GM12873 (cell line): ENCODE measurements around the gene TC2N.

ENCODE experiments used
- TF ChIP-seq, protein P1 (sequence below): IDR thresholded peaks from 2 replicates; pipeline ENCODE4 v1.5.1; 2012; ENCODE audit warnings: low read depth, mild to moderate bottlenecking, moderate library complexity, low read length, control low read depth; ENCODE audit not compliant: insufficient read depth; ENCODE audit errors: missing control alignments

The TC2N gene

DNA sequence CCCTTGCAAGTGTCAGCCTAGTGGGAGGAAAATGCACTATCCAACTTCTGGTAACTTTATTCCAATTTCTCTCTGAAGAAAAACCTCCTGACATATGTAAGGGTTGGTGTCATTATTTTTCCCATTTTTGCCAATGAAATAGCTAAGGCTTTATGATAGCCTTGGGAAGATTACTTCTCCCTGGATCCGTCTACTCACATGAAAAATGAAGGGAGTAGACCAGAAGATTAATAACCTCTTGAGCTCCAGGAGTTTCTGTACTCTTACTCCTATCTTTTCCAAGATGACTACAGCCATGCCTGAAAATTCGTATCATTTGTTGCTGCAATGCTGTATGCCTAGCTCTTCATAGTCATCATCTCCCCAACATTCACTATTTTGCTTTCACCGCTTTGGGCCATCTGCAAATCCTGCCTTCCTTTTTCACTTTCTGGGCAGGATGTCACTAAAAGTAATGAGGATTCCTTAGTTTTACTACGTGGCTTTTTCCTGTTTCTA lies 18.8 kb downstream of the TC2N start:
- TF ChIP-seq, protein P1, sequence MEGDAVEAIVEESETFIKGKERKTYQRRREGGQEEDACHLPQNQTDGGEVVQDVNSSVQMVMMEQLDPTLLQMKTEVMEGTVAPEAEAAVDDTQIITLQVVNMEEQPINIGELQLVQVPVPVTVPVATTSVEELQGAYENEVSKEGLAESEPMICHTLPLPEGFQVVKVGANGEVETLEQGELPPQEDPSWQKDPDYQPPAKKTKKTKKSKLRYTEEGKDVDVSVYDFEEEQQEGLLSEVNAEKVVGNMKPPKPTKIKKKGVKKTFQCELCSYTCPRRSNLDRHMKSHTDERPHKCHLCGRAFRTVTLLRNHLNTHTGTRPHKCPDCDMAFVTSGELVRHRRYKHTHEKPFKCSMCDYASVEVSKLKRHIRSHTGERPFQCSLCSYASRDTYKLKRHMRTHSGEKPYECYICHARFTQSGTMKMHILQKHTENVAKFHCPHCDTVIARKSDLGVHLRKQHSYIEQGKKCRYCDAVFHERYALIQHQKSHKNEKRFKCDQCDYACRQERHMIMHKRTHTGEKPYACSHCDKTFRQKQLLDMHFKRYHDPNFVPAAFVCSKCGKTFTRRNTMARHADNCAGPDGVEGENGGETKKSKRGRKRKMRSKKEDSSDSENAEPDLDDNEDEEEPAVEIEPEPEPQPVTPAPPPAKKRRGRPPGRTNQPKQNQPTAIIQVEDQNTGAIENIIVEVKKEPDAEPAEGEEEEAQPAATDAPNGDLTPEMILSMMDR: no peak

DNA sequence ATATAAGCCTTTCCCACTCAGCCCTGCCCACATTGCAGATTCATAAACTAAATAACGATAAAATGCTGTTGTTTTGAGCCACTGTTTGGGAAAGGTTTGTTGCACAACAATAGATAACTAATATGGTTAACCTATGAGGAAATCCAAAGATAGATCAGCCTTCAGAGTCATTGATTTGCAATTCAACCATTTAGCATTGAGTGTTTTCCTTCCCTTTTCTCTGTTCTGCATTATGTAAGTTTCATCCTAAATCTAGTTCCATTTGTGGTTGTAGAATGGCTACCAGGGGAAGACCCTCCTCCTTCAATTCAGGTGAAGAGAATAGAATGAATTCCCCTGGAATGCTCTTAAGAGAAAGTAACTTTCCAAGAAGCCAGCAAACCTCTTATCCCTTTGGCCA lies 19.6 kb downstream of the TC2N start:
- TF ChIP-seq, protein P1: no peak

DNA sequence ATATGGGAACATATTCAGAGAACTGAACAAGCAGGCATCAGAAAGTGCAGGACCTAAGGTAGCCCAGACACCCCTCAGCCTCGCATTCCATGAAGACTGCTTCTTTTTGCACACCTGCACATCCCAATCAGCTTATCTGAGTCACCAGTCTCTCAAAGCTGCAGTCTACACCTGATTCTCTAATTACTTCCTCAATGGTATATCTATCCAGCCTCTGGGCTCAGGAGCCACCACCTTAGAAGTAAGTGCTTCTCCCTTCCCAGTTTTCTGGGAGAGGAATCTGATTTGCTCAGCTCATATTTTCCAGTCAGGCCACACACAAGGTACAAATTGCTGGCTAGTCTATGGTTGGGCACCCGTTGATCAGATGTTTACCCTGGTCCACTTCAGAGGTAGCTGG lies 21.7 kb downstream of the TC2N start:
- TF ChIP-seq, protein P1: no peak

DNA sequence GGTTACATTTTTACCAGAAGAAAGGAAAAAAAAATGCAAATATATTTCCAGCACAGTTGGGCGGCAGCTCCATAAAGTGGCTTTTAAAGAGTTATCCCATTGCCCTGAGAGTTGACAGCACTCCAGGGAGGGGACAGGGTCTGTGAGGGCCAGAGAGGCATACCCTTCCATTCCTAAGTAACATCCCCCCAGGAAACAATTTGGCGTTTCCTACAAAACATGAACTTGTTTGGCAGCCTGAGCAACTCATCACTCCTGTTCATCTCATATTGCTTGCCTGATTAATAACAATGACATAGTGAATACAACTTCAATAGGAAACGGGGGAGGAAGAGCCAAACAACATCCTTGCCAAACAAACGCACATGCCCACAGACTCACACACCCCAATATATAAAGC lies 23.3 kb downstream of the TC2N start:
- TF ChIP-seq, protein P1: no peak

DNA sequence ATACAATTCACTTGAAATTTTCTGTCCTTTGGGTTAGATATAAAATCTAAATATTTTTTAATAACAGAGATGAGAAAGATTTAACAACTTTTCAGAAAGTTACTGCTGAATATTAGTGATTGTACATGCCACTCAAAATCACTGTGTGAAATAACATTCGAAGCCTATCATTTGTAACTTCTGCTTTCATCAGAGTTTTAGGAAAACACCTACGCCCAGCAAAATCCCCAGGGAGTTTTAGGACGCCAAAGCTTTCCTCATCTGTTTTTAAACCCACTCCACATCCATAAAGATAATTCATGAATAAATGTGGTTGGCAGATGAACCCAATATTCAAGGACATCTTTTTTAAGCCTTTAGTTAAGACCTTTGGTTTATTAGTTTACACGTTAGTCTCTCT lies 23.9 kb downstream of the TC2N start:
- TF ChIP-seq, protein P1: no peak

DNA sequence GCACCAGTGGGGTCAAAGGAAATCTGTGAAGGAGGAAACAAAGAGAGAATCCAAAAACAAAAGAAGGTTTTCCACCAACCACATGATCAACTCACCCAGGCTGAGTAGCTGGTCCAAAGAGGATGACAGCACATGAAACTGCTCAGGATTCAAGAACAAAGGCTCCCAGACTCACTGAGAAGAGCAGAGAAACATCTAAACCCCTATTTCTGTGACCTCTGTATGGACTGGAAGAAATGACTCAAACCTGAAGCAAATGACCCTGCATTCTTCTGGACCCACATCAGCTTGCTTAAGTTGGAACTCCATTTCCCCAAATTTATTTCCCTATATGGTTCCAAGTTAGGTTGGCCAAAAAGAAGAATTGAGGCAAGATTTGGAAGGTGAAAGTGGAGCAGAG lies 26.3 kb downstream of the TC2N start:
- TF ChIP-seq, protein P1: no peak

DNA sequence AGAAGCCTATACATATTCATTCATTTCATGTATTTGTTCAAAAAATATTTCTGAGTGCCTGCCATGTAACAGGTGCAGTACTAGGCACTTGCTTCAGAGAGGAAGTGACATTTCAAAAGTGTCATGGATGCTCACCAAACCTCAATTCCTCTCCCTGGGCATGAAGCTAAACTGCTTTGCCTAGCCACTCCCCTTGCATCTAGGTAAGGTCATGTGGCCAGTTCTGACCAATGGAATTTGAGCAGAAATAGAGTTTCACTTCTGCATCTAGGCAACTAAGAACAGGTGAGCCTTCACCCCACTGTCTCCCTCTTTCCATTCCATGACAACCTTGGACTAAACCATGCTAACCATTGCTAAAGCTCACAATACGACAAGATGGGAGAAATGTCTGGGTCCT lies 27.6 kb downstream of the TC2N start:
- TF ChIP-seq, protein P1: no peak
